Stimulated activated CD4-positive, alpha-beta T cell treated with anti-CD3 and anti-CD28 coated beads, Interleukin-1b, Interleukin-23, amount 100 ng/mL, for 4 hours (primary cell): ENCODE measurements around the gene NCAN.

Source experiments
- DNase-seq, 2 donors: peaks; one replicate each; pipeline ENCODE4 v3.0.0-alpha.2; 2020; ENCODE audit warnings: low read depth in 2 of 2

NCAN gene

DNA sequence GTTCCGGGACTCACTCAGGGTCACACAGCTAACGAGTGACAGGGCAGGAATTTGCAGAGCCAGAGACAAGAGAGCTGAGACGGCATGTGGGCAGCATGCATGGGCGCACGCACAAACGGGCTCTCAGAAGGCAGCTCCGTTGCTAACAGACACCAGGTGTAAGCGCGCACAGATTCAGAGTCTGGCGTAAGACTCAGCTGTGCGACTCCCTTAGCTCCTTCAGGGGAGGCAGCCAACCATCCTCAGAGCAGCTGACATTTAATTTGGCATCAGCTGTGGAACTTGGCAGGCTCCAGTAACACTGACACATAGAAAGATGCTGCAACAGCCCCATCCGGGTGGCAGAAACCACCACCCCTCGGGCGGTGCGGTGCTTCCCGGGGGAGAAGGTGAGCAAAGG is 68.8 kb downstream of the NCAN start:
- DNase-seq = no peak

DNA sequence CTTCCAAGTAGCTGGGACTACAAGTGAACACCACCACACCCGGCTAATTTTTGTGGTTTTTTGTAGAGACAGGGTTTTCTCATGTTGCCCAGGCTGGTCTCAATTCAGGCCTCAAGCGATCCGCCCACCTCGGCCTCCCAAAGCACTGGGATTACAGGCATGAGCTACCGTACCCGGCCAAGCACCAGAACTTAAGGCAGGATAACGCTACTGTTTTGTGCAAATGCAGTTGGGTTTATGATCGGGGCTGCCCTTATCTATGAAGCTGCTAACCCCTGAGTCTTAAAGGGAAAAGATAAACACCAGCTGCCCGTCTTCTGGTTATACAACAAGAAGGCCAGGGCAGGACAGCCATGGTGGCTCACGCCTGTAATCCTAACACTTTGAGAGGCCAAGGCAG is 73.9 kb downstream of the NCAN start:
- DNase-seq = no peak

DNA sequence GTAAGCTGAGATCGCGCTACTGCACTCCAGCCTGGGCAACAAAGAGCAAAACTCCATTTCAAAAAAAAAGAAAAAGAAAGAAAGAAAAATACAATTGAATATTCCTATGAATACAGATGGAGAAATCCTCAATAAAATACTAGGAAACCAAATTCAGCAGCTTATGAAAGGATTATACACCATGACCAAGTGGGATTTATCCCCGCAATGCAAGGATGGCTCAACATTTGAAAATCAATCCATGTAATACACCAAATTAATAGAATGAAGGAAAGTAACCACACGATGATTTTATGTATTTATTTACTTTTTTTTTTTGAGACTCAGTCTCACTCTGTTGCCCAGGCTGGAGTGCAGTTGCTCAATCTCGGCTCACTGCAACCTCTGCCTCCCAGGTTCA is 80.8 kb downstream of the NCAN start:
- DNase-seq = no peak

DNA sequence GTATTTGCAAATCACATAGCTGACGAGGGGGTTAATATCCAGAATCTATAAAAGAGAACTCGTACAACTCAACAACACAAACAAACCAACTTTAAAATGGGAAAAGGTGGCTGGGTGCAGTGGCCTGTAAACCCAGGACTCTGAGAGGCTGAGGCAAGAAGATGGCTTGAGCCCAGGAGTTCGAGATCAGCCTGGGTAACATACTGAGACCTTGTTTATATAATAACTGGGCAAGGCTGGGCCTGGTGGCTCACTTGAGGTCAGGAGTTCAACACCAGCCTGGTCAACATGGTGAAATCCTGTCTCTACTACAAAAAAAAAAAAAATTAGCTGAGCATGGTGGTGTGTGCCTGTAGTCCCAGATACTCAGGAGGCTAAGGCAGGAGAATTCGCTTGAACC is 83.2 kb downstream of the NCAN start:
- no peak for DNase-seq

DNA sequence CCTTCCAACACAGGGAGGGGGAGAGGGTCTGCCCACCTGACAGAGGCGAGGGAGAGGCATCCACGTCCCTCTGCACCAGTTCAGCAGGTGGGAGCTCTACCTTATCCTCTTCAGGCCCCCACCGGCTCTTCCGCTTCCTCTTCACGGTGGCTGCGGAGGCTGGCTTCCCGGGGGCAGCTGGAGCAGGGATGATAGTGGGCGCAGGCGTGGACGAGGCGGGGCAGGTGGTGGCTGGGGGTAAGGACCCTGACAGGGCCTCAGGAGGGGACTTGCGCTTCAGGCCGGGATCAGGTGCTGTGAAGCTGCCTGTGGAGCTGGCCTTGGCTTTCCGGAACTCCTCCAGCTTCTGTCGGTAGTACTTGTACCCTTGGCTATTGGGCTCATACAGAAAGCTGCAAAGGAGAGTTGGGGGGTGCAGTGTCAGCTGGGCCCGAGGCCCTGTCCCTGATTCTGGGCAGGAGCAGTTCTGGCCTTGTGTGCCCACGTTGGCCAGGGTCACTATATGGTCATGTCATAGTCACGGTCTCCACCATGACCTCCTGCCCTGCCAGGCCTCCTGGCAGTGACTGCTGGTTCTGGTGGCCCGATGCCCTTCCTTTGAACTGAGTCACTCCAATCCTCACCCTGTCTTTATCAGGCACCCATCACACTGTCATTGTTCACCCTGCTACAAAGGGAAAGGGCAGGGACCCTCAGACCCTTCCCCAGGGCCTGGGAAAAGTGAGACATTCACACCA is 85.4 kb downstream of the NCAN start:
- no peak for DNase-seq

DNA sequence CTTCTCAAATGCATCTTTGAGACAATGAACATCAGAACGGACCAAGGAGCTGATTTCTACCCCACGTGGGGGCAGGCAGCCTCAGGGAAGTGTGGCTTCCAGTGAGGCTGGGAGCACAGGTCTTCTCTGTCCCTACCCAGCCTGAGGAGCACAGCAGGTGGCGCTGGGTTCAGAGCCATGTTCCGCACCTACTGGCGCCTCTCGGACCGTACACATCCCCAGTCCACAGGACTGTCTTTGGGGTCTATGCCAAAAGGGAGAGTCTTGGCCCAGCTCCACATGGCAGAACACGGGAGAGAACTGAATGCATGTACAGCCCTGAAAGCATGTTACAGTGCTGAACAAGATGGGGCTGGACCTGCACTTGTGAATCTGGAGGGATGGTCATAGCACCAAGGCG is 86.0 kb downstream of the NCAN start:
- DNase-seq = no peak

DNA sequence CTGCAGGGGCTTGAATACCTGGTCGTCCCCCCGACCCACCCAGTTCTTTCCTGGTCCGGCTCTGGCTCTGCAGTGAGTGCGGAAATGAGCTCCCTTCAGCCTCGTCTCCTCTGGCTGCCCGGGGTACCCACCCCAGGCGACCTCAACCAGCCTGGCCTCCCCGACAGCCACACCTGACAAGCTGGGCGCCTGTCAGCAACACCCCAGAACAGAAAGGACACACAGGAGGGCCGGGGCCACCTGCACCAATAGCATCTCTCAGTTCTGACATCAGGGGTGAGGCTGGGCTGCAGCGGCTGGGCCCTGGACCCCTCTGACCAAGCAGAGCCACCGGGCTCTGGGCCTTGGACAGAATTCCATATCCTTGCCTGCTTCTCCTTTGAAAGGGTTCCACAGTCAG is 88.9 kb downstream of the NCAN start:
- DNase-seq = no peak
